ENCODE measurements around the gene SSTR5. TPM values are rescaled to one million over a fixed set of nuclear protein-coding genes. Genes with fewer than 3 reads are reported as not detected.

SSTR5 gene
- total RNA-seq, 4 donors from 2014 or later = 0.37 TPM; not detected in 3

DNA sequence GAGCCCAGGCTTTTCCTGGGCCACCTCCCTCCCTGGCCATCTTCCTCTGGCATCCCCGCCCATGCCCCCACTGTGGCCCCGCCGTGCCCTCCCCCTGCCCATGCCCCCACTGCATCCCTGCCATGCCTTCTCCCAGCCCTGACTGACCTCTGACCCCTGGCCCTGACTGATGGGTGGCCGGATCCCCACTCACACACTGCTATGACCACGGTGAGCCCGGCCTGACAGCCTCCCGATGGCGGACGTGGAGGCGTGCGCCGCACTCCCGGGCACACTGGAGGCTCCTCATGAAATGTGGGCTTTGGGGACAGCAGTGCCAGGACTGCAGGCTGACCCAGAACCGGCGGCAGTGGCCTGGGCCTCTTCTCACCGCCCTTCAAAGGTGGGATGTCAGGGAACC, 34.1 kb downstream of the SSTR5 start:
- no peak for ATAC-seq (ENCODE audit: low FRiP score)
- no peak for TF ChIP-seq CTCF (IDR thresholded peaks at IDR 0.05)
- no peak for DNase-seq (ENCODE audit: low spot score)

GRCh38 chr16:1107141-1107540, 34.6 kb downstream of the SSTR5 start:
- DNase-seq (ENCODE audit: low spot score) (no peak), ATAC-seq (ENCODE audit: low FRiP score) (no peak)
- no peak for TF ChIP-seq CTCF (IDR thresholded peaks at IDR 0.05)

GRCh38 chr16:1107731-1108130, 35.2 kb downstream of the SSTR5 start:
- DNase-seq (ENCODE audit: low spot score) (no peak), ATAC-seq (ENCODE audit: low FRiP score) (no peak)
- no peak for TF ChIP-seq CTCF (IDR thresholded peaks at IDR 0.05)

GRCh38 chr16:1108299-1109252, 36.0 kb downstream of the SSTR5 start:
- TF ChIP-seq CTCF (IDR thresholded peaks at IDR 0.05) = no peak
- no peak for DNase-seq (ENCODE audit: low spot score)
- ATAC-seq (ENCODE audit: low FRiP score) = peak; percentile 68

DNA sequence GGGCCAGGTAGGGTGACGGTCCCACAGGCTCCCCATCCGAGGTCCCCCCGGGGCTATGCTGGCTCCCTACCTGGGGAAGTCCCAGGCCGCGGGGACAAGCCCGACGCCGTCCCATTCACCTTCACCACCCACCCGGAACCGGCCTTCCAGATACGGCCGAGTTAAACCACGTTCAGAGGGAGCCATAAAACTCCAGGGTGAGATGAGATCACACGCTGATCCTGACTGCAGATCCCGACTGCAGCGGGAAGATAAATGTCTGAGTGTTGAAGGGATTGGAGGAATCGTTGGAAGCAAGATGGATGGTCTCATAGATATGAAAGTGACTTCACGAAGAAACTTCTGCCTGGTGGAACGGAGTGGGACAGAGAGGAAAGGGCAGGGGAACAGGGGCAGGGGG, 37.1 kb downstream of the SSTR5 start:
- no peak for DNase-seq (ENCODE audit: low spot score)
- TF ChIP-seq CTCF (IDR thresholded peaks at IDR 0.05) = no peak
- ATAC-seq (ENCODE audit: low FRiP score) = no peak

GRCh38 chr16:1112506-1113184, 40.1 kb downstream of the SSTR5 start:
- ATAC-seq (ENCODE audit: low FRiP score) (no peak), DNase-seq (ENCODE audit: low spot score) (no peak)
- TF ChIP-seq CTCF (IDR thresholded peaks at IDR 0.05) = no peak

Measured in omental fat pad (tissue), 4 donors.